Activated CD4-positive, alpha-beta T cell treated with anti-CD3 and anti-CD28 coated beads, Interleukin-2, amount 50 U/mL, for 16 hours (primary cell): ENCODE measurements around the gene PCARE.
A peak's percentile ranks its signal among the peaks of the same experiment; 100 is the strongest.

Experiments
- DNase-seq: peaks from one replicate; pipeline ENCODE4 v3.0.0-alpha.2; 2020

Gene PCARE

DNA sequence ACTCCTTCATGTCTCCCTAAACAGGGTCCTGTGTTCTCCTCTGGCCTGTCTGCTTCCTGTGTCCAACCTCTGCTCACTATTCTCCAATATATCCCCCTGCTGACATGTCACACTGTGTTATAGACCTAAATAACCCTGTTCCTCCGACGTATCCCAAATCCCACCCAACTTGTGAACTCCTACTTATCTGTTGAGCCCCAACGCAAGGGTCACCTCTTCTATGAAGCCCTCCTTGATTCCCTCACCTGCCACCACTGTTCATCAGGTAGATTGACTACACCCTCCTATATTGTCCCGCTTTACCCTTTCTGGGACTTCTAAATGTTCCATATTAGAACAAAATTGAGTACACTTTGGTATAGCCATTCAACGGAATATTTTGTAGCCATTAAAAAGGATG lies 42.1 kb downstream of the PCARE start:
- DNase-seq = no peak

DNA sequence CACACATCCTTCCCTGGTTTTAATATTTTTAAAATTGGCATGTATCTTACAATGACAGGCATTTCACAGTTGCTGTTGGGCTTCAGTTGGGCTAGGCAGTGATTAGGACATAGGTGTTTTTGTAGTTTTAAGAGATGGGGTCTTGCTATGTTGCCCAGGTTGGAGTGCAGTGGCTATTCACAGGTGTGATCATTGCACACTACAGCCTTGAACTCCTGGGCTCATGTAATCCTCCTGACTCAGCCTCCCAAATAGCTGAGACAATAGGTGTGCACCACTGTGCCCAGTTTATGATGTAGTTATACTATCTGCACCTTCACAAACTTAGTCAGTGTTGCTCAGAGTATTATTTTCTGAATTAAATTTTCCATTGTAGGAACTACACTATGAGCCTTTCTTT lies 43.3 kb downstream of the PCARE start:
- no peak for DNase-seq

DNA sequence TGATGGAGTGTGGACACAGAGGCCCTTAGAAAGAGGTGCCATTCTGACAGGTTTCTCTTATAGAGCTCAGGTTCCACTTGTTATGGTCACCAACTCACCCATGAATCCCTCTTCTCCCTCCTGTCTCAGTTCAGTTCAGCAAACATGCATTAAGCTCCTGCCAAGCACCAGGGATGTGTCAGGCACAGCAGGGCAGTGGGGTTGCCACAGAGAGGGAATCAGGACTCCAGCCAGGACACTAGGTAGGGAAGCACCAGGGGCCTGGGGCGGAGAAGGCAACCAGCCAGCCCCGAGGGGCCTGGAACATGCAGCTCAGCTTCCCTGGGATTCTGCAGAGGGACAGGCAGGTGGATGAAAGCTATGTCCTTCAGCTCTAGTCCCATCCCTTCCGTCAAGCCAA lies 48.6 kb downstream of the PCARE start:
- no peak for DNase-seq

DNA sequence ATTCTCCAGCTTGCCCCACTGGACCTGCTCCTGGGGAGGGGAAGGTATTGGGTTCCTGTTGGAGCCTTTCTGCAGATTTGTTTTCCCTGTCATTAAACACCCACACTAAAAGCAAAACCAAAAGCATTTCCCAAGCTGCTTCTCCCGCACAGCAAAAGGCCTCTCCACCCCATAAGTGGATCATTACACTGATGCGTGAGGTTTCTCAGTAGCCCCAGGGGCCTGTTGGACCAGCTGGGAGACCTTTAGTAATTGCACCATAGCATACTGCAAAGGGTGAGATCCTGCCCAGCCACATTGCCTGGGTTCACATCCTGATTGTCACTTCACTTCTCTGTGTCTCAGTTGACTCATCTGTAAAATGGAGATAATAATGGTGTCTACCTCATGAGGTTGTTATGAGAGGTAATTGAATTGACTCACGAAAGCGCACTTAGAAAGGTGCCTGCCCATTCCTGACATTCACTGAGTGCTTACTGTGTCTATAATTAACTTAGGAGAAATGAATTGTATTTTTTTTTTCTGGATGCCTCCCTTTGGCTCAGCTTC lies 49.4 kb downstream of the PCARE start:
- DNase-seq = no peak

DNA sequence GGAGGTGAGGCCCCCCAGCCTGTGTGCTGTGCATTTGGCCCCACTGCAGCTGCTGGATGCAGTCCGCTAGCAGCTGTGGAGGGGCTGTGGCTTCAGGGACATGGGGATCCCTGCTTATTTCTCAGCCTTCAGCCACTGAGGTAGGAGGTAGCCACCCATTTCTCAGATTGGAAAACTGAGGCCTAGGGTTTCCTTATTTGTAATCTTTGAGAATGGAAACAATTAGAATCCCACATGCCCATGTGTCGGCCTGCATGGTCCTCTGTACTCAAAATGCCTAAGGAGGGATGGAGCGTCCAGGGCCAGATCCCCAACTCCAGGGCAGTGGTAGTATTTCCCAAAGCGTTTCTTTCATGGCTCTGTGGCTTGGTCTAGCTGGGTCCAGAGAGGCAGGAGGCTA lies 51.1 kb downstream of the PCARE start:
- no peak for DNase-seq

DNA sequence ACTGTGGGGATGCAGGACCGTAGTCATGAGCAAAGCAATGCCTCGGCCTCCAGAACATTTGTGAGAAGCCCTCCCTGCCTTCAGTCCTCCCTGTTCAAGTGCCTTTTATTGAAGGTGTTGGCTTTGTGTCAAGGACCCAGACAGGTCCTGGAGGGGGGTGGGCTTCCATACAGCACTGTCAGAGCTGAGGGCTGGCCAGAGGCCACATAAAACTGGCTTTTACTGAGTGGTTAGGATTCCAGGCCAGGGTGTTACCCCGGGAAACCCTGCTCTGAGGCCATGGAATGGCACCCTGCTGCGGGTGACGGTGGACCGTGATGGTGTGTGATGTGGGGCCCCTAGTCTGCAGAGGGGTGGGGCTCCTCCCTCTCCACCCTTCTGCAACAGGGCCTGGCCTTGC lies 51.6 kb downstream of the PCARE start:
- no peak for DNase-seq

DNA sequence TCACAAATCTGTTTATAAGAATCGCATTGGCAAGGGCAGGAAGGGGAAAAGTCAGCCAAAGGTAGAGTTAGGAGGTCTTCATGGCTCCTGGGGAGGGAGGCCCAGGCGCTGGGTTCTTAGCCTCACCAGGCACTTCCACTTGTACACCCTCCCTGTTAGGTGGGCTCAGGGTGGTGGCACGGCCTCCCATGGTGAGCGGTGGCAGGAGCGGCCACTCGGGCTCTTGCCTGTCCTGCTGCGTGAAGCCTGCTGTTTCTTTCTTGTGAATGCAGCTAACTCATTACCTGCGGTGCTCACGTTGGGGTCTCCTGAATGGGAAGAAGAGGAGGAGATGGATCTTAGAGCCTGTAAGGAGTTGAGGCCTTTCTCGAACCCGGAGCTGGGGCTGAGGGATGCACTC lies 52.4 kb downstream of the PCARE start:
- no peak for DNase-seq

DNA sequence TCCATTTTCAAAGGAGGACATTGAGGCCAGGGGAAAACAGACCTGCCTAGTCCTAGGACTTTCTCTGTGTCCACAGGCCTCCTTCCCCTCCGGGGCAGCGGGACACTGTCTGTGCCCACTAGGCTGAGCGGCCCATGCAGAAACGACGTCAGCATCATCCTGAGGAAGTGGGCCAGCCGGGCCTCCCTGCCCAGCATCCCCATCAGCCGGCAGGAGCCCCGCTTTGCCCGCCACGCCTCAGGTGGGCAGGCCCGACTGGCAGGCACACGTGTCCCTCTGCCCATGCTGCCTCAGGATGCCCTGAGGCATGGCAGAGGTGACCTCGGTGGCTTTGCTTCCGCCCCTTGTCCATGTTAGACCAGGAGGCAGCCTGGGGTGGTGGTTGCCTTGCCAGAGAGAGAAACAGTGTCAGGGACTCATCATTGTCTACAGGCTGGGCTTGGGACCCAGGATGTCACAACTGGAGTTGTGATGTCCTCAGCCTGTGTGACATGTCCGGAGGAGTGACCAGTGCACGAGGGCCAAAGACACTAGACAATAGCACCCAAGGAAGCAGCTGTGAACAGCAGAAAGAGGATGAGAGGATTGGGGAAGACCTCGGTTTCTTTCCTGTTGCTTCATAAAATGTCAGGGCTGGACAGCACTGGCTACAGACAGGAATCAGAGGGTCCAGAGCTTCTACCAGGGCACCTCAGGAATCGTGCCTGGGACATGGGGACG lies 56.4 kb downstream of the PCARE start:
- DNase-seq = no peak

DNA sequence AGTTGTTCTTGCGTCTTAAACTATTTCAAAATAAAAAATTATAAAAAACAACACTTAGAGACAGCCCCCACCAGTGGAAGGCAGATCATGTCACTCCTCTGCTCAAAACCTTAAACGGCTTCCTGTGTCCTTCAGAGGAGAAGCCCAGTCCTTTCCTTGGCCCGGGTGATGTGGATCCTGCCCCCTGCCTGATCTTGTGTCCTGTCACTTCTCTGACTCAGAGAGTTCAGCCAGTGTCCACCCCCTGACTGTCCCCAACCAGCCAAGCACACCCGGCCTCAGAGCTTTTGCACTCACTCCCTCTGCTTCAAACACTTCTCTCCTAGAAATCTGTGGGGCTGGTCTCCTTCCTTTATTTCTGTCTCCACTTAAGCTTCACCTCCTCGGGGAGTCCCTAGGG lies 57.8 kb downstream of the PCARE start:
- DNase-seq = no peak

DNA sequence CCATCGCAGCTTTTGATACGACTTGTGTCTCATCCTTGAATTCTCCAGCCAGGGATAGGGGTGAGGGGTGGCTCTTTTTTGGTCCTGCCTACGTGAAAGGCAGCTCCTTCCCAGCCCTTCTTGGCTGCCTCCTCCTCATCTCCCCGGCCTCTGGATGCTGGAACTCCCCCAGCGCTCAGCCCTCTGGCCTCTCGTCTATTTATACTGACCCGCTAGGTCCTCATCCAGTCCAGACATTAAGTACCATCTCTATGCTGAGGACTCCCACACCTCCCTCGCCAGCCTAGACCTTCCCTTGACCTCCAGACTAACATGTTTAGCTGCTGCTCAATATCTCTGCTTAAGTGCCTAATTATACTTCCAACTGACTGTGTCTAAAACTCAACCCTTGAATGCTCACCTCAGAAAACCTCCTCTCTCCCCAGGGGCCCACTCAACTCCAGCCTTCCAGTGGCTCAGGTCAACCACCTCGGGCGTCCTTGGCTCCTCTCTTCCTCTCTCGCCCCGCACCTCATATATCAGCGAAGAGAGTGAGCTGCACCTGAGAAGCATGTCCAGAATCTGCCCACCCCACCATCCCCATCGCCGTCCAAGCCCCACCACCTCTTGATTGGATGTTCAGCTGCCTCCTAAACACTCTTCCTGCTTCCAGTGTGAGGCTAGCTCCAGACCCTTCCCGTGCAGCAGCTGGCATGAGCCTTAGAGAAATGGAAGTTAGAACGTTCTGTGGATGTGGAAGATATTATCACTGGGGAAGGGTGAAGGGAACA lies 58.4 kb downstream of the PCARE start:
- no peak for DNase-seq

DNA sequence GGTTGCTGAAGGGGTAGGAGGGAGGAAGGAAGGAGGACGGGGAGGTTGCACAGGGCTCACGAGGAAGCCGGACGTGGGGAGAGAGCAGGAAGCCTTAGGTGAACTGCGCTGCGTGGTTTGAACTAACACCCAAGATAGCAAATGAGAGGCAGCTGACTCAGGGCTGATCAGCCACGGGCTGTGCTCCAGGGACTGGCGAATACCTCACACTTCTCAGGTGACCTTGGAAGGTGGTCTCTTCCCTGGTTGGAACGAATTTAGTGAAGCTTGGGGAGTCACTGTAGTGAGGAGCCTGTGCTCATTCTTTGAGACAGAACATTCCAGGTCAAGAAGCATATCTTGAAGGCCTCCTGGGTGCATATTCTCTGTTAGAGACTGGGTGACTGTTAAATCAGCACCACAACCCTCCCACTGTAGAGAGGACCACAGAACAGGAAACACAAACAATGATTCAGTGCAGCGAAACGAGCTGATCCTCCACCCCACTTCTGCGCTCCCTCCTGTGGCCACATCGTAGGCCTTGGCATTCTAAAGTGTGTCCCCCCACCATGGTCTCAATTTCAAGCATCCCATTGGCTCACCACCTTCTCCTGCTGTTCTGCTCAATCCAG lies 59.4 kb downstream of the PCARE start:
- DNase-seq = peak; percentile 79

DNA sequence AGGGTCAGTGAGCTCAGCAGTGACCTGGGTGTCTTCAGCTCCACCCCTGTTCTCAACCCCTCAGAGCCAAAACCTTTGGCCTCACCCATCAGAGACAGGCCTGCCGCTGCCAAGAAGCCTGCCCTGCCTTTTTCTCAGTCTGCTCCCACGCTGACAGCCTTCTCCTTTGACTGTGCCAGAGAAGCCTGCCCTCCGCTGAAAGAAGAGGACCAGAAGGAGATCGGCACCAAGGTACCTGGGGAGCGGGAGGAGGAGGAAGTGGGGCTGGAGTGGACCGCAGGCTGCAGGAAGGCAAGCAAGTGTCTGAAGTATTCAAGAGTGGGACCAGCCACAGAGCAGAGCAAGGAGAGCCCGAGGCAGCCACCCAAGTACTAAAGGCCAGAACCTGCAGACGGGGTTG lies 60.0 kb downstream of the PCARE start:
- no peak for DNase-seq

DNA sequence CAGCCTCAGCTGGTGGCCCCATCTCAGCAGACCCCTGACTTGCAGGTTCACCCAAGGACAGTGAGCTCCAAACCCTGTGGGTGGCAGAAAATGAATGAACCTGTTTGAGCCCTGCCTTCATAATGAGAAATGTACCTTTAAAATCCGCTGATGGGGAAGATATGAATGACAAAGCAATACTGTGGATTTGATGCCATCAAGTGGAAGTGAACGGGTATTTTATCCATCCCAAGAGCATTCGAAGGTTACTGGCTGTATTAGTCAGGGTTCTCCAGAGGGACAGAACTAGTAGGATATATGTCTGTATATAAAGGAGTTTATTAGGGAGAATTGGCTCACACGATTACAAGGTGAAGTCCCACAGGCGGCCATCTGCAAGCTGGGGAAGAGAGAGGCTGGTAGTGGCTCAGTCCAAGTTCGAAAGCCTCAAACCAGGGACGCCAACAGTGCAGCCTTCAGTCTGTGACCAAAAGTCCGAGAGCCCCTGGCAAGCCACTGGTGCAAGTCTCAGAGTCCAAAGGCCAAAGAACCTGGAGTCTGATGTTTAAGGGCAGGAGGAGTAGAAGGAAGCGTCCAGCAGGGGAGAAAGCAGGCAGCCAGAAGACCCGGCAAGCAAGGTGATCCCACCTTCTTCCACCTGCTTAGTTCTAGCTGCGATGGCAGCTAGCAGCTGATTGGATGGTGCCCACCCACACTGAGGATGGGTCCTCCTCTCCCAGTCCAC lies 61.1 kb downstream of the PCARE start:
- DNase-seq = peak; percentile 18

DNA sequence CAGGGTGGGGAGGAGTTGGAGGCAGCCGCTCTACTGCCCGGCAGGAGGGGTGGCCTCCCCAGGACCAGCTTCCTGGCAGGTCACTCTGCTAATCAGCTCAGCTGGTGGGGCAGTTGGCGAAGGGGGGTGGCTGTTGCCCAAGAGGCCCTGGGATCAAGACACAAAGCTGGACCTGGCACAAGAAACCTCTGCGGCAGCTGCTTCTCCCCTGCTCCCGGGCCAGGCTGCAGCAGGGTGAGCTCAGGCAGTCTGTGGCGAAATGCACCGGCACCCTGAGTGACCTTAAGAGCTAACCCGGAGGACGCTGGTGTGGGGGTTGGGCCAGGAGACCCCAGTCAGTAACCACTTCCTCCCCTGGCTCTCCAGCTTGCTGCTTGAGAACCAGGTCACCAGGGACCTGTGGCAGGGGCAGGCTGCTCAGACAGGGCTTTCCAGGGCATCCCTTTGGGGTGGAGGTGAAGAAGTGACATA lies 62.1 kb downstream of the PCARE start:
- peak; percentile 28 for DNase-seq
